HG03280 (cell line): ENCODE results near the gene PRRX1.

ENCODE experiments used
- ATAC-seq: cut with Tn5 transposase; IDR thresholded peaks from one replicate; pipeline ENCODE4 v1.9.1; 2021; ENCODE audit warnings: mild to moderate bottlenecking, moderate library complexity; ENCODE audit not compliant: unreplicated experiment

PRRX1 gene

DNA sequence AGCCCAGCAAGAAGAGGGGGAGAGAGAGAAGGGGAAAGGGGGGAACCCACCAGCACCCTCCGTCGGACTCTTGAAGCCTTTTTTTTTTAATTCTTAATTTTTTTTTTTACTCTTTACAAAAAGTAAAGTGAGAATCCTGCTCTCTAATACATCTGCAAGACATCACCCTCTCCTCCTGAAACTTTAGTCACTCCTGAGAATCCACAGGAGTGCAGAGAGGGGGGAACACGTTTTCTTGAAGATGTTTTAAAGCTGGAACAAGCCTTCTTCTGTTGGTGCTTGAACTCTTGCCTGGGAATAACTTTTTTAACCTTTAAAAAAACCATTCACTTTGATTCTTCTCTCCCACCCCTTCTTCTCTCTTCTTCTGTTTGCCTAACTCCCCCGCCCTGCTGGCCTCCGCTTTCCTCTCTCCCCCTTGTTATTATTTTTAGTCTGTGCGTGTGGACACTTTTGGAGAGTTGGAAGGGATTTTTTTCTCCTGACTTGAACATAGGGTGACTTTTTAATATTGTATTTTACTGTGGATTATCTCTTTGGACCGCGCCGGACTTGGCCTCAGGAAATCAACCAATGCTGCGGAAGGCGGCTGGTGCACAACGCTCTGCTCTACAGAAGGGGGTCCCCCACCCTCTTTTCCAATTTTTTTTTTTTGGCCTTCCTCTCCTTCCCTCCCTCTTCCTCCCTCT is 383 bp upstream of the PRRX1 start:
- no peak for ATAC-seq

DNA sequence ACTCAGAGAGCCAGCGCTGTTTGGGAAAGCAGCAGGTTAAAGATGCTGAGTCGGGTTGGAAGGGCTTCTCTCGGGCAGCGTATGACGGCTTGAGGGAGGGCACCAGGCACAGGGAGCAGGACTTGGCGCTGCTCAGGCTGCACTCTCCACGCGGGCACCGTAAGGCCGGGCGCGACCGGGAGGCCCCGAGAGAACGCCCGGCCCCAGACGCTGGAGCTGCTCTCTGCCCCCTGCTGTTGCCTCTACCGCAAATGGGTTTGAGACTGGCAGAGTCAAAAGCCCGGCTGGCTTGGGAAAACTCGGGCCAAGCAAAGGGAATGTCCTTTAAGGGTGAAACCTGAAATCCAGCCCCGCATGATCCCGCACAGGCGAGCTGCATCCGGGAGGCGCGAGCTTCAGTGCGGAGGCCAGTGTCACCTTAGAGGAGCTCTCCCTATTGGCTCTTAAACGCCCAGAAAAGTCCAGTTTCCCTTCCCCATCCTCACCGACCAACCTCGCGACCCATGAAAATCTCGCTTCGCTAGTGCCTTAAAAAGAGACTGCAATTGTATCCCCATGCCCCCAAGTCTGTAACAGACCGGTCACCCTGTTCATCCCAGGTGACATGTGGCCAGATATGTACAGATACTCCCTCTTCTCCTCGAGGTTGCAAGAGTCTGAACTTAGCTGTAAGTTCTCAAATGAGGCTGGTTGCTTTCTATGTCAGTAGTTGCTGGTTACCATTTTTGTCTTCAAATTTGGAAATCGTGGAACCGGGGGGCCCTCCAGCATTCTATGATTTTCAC is 1.1 kb downstream of the PRRX1 start:
- ATAC-seq = no peak

DNA sequence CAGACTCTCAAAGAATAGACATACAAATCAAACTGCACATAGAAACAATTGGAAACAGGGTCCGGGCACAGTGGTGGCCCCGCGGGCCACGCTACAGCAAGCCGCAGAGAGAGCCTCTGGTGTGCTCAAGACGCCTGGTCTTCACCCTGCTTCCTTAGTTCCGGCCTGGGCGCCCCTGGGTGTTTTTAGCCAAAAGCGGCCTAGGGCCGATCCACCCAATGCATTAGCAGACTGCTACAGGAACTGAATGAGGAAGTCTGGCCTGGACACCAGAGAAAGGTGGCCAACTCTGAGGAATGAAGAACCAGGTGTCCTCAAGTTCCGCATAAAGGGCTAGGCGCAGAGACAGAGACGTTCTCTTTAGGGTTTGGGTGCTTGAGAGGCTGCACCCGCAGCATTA is 1.7 kb downstream of the PRRX1 start:
- ATAC-seq = no peak

DNA sequence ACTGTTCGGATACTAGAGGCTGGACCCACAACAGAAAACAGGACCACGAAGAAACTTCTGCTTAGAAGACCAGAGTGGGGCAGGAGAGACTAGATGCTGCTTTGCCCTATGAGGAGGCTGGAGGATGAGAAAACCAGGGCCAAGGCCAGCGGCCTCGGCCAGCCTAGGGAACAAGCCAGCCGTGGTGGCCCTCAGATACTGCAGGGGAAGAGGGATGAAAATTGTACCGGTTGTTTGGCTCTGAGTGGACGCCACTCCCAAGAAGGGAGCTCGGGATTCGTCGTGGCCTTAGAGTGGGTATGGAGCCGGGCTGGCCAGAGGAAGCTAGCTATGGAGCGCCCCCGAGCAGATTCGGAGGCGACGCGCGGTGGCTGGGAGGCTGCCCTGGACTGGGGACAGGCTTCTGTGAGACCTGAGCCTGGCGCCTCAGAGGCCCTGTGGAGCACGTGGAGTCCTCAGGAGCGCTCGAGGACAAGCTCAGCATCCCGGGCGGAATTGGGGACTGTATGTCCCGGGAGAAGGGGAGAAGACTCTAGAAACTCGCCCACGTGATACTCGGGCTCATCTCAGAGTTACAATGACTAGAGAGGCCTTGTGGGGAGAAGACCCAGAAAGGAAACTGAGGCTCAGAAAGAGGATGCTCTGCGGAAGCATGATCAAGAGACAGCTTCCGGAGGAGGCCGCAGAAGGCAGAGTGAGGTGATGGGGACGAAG is 2.8 kb downstream of the PRRX1 start:
- no peak for ATAC-seq

DNA sequence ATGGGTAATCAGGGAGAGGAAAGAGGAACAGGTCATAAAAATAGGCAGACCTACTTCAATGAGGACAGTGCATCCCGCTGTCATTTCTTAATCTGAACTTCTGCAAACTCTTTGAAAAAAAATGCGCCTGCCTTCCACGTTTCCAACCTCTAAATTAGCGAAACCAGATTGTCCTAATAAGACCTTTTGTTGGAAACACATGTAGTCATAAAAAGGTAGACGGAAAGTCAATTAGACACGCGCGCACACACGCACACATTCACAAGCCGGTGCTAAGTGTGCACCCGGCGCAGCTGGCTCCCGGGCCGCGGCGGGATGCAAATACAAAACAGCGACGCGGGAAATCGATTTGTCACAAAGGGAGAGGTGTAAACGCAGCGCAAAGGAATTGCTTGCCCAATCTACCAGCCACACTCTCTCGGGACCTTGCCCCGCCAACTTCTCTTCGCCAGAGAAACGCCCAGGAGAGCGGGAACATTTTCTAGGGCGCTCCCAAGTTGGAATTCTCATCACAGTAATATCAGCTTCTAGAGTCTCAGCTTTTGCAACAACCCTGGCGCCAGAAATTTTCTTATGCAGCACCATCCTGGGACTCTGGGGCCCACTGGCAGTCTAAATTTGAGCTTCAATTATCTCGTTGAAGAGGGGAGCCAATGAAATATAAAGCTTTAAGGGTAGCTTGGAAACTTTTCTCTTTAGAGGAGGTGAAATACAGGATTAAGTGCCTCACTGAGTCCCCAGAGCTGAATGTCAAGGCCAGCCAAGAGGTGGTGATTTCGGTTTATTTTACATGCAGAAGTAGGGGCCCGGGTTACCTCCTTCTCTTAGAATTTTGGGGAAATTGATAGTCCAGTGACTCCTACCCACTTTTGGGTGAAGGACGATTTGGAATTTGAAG is 4.5 kb downstream of the PRRX1 start:
- ATAC-seq = no peak

DNA sequence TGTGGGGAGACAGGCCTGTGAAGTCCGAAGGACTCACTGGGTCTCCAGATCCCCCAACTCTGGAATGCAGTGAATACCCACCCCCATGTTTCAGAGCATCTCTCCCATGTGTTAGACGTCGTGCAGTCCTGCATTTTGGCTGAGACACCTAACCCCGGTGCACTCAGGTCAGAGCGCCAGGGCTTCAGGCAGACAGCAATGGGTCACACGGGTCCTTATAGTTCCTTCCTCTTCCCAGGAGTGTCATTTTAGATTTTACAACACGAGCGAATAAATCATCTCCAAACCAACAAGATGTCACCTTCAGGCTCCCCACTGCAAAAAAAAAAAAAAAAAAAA is 5.1 kb downstream of the PRRX1 start:
- ATAC-seq = no peak

- ATAC-seq = no peak
Measured at GRCh38 chr1:170669586-170670530, 5.9 kb downstream of the PRRX1 start.

- ATAC-seq = no peak
Measured at GRCh38 chr1:170670802-170671628, 7.1 kb downstream of the PRRX1 start.

DNA sequence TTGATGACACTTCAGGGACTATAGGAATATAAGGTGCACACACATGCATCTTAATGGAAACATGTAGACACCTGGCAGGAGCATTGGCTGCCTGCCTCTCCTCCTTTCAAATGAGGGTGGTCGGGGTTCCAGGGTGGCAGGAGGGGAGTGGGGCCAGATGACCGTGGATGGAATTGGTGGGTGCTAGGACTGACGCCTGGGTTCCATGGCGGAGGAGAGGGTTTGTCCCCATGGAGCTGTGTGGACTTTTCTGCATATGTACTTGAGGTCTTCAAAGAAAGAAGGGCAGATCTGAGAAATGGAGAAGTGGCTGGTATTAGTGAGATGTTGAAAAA is 7.7 kb downstream of the PRRX1 start:
- no peak for ATAC-seq

DNA sequence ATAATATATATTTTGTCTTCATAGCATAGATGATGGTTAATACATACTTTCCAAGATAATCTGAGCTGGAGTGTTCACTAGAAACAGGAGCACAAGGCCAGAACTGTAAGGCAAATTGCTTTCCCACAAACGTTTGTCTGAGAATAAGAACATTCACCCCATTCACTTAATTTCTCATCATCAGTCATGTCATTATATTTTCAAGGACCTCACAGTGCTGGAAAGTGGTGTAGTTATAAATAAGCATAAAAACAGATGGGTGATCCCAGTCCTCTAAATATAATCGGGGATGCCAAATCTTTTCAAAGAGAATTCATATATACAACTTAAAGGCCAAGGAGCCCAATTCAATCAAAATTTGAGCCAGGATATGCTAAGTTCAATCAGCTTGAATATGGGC is 8.4 kb downstream of the PRRX1 start:
- ATAC-seq = no peak

DNA sequence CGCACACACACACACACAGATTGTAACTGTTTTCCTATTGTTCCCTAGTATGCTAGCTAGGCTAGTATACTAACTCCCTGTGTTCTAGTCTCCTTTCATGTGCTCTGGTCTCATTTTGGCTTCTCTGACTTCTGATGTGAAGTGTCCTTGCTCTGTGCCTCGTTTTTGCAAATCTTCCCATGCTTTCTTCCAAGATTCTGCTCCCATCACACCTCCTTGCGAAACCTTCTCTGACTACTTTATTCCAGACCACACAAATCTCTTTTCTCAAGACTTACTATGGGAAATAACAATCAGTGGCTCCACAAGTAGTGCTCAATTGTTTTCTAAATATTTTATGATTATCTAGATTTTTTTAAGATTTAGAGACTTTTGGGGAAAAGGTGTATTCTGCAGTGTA is 10.3 kb downstream of the PRRX1 start:
- no peak for ATAC-seq

DNA sequence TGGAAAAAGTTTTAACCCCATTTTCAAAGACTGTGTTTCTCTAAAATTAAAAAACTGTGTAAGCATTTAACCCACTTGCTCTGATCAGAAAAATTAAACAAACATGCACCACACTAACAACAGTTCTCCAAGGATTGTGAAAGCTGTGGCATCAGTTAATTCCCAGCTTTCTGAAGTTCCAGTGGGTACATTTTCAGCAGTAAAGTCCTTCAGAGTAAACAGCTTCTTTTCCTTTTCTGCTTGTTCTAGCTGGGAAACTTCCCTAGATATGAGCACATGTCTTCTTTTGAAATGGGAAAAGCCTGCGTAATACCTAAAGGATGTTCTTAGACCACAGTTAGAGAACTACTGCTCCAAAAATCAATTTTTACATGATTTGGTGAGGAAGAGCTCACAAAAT is 11.1 kb downstream of the PRRX1 start:
- ATAC-seq = no peak

- no peak for ATAC-seq
Measured at GRCh38 chr1:170675865-170676264, 11.9 kb downstream of the PRRX1 start.

- ATAC-seq = no peak
Measured at GRCh38 chr1:170676628-170677027, 12.7 kb downstream of the PRRX1 start.

DNA sequence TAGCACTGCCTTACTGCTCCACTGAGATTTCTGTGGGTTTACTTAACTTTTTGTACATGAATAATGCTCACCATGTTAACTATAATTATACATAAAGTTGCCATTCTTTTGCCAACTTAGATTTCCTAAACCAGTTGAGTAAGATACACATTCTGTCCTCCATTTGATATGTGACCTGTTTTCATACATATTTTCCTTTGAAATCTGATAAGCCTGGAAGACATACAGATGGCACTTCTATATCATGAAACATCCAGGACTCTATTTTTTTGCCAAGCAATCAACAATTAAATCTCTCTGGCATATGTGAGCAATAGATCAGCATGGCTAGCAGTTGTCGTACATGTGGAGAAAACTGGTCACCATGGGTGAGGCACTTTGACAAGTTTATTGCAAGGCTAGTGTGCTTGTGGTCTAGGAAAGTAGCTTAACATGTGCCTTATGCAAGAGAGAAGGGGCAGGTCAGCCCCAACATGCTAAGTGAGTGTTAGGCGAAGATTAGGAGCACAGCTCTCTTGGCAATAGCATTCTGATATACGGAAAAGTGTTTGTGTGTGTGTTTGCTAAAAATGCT is 14.2 kb downstream of the PRRX1 start:
- ATAC-seq = no peak

DNA sequence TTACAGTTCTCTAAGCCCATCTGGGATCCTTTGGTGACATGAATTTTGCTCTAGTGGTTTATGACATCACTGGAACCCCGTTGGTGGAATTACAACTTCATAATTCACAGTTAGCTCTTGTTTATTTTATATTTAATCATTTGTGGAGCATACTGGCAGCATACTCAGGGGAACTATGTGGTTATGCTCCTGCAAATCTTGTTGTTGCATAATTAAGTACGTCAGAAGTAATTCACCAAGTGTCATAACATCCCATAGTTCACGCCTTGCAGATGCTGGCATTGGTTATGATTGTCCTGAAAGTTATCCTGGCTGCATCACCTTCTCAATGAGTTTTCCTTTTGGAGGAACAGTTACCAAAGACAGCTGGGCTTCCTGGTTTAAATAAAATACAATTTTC is 16.5 kb downstream of the PRRX1 start:
- ATAC-seq = no peak

- ATAC-seq = no peak
Measured at GRCh38 chr1:170682169-170682568, 18.2 kb downstream of the PRRX1 start.

DNA sequence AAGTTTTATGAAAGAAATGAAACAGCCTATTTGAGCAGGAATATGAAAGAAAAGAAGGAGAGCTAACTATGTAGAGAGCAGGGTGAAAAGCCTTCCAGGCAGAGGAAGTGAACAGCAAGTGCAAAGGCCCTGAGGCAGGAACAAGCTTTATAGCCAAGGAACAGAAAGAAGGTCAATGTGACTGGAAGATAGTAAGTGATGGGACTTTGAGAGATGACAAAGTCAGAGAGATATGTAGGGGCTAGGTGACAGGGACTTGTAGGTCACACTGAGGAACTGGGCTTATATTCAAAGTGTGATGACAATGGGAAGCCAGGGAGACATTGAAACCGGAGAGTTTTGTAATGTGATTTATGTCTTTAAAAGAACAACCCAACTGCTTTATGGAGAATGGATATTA is 18.9 kb downstream of the PRRX1 start:
- no peak for ATAC-seq

DNA sequence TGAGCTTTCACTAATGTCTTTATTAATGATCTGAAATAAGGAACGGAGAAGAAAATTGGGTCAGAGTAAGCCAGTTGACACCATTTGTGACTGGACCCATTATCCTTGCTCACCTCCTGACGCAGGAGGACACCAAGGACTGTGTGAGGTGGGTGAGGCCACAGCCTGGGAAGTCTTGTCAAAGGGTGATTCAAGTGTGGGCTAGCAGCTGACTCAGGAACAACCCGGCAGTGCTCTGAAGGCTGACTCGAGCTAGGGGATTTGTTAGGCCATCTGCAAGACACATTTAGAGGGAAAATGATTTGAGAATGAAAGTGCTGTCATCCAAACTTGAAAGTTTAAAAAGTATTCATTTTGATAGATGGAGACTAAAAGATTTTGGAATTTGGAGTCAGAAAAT is 21.2 kb downstream of the PRRX1 start:
- no peak for ATAC-seq
